Epithelial cell of prostate (primary cell): ENCODE data around the gene ZBTB22.

Source experiments
- DNase-seq: peaks from one replicate; pipeline ENCODE4 v3.0.0-alpha.2; 2011; ENCODE audit warnings: low read depth, low spot score
- H3K27ac ChIP-seq: fragments of 450-650 bp; 2 replicates; pipeline ENCODE4 v1.5.1; 2017; ENCODE audit warnings: mild to moderate bottlenecking

Gene ZBTB22

GRCh38 chr6:33330736-33331135 lies 13.2 kb upstream of the ZBTB22 start:
- H3K27ac ChIP-seq, result no peak overlapping the region
- DNase-seq, result no peak

GRCh38 chr6:33329058-33329457 lies 11.5 kb upstream of the ZBTB22 start:
- no peak for DNase-seq
- H3K27ac ChIP-seq, result no peak overlapping the region

DNA sequence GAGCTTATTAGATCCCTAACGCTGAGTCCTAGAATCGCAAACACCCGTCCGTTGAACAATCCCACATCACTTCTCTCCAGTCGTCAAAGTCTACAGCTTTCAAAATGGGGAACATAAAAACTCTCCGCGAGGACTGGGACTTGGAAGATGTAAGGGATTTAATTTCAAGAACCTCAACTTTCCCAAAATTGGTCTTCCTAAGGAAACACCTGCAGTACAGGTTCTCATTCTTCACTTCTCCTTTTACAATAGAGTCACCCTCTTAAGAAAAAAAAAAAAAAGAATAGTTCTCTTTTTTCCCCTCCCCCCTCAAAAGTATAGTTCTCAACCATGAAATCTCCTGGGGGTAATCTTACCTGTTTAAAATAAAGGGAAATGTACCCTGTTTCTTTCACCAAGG lies 6.6 kb upstream of the ZBTB22 start:
- no peak for DNase-seq
- H3K27ac ChIP-seq, result no peak overlapping the region

- no peak for DNase-seq
- peak overlapping the region; percentile 82 for H3K27ac ChIP-seq
These were observed 6.0 kb upstream of the ZBTB22 start for GRCh38 chr6:33323623-33323948.

DNA sequence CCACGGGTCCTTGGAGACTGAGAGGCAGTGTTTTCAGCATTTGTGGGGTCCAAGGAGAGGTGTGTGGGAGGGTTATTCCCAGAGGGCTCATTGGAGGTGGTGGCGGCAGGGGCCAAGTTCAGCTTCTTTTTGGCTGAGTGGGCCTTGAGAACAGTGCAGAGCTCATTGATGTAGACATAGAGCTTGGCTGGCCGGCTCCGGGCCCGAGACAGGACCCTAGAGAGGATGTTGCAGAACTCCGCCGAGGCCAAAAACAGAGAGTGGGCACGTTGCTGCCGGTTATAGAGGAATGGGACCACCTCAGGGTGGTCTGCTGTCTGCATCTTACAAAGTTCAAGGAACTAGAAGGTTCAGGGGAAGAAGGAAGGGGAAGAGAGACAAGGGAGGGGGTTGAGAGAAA lies 3.7 kb upstream of the ZBTB22 start:
- no peak for DNase-seq
- H3K27ac ChIP-seq, result peak overlapping the region; percentile 82

DNA sequence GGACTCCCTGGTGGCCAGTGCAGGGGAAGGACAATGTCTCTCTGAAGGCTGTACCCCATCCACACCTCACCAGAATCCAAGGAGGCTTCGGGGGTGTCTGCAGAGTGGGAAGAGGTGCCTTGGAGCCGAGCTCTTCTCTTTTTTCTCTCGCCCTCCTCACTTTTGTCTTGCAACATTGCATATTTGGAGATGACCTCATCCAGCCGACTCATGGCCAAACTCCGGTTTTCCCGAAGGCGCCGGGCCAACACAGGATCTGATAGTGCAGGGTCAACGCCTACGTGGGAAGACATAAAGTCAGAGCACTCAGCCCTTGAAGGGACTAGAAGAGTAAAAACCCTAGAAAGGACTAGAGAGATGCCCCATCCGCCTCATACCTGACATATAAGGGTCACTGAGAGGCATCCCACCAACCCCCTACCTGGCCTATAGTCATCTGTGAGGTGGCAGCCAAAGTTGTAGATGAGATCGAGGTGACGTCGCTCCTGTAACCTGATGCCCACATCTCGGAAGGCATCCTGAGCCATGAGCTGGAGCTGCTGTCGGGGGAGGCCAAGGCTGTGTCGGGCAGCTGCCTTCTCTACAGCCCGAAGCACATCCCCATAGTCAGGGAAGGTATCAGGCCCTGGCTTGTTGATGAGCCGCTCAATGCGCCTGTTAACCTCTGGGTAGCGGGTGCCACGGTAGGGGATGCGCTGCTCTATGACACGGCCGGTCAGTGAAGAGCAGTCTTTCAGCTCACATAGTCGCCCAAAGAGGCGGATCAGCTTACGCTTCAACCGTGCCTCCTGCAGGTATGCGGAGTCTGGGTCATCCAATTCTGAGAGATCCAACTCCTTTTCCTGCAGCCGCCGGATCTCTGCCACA lies 3.0 kb upstream of the ZBTB22 start:
- H3K27ac ChIP-seq, result peak overlapping the region; percentile 82
- no peak for DNase-seq

- H3K27ac ChIP-seq, result peak overlapping the region; percentile 82
These were observed 2.4 kb upstream of the ZBTB22 start for GRCh38 chr6:33319939-33320314.

GRCh38 chr6:33318426-33319073 lies 1.0 kb upstream of the ZBTB22 start:
- peak overlapping the region; percentile 75 for H3K27ac ChIP-seq
- DNase-seq, result no peak

More at GRCh38 chr6:33319939-33320314, 2.4 kb upstream of the ZBTB22 start:
- no peak for DNase-seq

GRCh38 chr6:33317419-33317668 lies 200 bp downstream of the ZBTB22 start:
- DNase-seq, result no peak
- H3K27ac ChIP-seq, result peak overlapping the region; percentile 75

DNA sequence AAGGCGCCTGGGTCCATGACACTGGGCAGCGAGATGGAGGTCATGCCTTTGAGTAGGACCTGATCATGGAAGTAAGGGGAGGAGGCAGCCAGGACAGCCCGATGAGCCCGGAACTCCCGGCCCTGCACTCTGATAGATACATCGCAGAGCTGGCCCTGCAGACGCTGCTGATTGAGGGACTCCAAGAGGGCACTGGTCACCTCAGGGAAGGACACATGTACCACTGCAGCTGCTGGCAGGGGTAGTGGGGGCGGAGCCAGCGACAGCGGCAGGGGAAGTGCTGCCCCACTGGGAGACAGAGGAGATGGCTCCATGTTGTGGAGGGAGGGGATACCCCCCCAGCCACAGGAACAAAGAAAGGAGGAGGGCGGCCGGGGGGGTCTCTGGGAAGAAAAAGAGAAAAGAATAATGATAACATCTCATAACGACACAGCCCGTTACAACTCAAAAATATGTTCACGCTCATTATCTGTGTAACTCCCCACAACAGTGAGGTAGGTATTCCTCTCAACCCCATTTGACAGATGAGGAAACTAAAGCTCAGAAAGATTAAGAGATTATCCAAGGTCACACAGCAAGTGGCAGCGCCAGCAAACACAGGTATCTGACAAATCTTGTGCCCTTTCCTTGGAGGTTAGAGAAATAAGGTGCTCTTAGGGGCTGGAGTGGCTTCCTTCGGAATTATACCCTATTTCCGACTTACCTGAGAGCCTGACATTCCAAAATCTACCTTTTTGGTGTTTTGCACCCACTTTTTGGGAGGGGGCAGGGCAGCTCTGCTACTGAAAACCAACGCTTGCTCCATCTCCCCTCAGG lies 733 bp downstream of the ZBTB22 start:
- peak overlapping the region; percentile 75 for H3K27ac ChIP-seq
- no peak for DNase-seq

DNA sequence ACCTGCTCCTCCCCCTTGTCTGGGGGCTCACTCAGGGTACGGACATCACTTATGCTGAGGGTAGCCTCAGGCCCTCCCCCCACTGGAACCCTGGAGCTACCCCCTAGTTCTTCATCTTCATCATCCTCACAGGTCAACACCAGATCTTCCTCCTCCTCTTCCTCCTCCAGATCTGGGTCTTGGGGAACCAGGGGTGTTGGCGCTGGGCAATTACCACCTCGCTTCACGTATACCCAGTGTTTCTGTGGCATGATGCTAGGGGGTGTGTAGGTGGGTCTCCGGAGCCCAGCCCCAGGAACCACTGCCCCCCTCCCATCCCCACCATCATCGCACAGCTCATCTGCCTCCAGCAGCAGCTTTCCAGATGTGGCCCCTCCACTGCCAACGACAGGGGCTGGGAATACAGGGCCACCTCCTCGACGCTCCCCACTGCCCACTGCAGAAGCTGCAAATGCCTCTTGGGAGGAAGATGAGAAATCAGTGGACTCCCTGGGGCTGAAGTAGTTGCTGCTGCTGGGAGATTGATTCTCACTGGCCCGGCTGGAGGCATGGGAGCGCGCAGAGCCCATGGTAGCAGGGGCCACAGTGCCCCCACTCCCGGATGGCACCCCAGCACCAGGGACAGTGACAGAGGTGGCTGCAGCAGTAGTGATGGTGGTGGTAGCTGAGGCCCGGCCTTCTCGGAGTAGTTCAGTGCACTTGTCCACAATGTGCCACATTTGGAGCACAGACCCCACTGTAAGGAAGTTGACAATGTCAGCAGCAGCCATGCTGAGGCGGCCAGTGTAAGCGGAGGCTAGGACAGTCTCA lies 1.5 kb downstream of the ZBTB22 start:
- no peak overlapping the region for H3K27ac ChIP-seq
- DNase-seq, result no peak

DNA sequence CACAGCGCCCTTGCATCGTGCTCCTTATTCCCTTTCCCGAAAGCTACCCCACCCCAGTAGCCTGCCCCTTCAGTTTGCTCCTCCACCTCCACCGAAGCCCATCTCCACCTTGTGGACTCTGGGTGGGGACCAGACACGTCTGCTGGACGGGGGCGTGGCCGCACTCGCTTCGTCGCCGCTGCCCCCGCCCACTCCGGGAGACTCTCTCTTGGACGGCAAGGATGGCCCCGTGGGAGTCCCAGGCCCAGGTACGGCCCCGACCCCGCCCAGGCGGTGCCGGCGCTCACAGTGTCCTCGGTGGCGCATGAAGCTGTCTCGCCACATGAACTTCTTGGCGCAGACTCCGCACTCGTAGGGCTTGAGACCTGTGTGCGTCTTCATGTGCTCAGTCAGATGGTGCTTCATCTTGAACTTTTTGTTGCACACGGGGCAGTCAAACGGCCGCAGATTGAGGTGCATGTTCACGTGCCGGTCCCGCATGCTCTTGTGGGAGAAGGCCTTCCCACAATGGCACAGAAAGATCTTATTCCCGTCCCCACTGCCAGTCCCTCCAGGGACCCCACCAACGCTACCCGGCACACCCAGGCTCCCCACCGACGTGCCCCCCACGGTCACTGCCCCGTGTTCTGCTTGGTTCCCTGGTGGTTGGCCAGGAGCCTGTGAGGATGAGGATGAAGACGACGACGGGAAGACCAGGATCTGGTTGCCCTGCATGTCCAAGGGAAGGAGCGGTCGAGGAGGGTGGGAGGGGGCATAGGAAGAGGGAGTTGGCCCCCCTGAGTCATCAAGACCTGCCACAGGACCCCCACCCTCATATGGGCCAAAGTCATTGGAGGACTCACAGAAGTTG lies 2.4 kb downstream of the ZBTB22 start:
- H3K27ac ChIP-seq, result peak overlapping the region; percentile 89
- no peak for DNase-seq

DNA sequence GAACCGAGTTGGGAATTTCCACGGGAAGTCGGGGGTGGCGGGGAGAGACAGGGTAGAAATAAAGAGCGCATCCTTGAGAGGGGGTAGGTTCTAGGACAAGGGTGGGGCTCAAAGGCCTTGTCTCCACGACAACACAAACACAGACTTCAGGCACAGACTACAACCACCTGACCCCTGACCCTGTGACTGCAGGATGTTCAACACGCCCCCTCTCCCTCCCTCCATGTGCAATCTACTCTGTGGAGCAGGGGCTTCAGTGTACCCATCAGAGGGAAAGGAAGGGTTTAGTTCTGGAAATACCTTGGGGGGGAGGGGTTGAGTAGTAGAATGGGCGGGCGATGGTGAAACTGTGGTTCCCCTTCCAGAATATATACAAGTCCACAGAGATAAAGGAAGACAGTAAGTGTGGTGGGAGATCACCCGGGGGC lies 3.0 kb downstream of the ZBTB22 start:
- peak overlapping the region; percentile 89 for H3K27ac ChIP-seq
- no peak for DNase-seq

GRCh38 chr6:33313709-33314514 lies 3.6 kb downstream of the ZBTB22 start, which contains the start of gene TAPBP:
TAPBP (minus strand) TSS chr6:33314078; CDS start chr6:33314041, 37 bp downstream.
- DNase-seq, result no peak
- H3K27ac ChIP-seq, result peak within 1 kb of the TSS; percentile 89

GRCh38 chr6:33313105-33313708 lies 4.3 kb downstream of the ZBTB22 start:
- DNase-seq, result no peak
- peak overlapping the region; percentile 89 for H3K27ac ChIP-seq

GRCh38 chr6:33312361-33313104 lies 5.0 kb downstream of the ZBTB22 start:
- peak overlapping the region; percentile 89 for H3K27ac ChIP-seq
- DNase-seq, result no peak

DNA sequence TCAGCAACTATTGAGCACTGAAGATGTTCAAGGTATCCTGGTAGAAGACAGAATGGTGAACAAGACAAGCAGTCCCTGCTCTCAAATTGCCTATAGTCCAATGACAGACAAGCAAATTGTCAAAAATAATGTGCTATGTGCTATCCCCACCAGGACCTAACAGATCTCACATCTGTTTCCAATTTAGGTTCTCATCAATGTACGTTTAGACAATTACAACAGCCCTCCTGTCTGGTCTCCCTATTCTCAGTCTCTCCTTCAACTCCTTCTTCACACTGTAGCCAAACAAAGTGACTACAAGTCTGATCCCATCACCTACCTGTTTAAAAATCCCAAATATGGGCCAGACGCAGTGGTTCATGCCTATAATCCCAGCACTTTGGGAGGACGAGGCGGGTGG lies 11.2 kb downstream of the ZBTB22 start:
- no peak for DNase-seq
- H3K27ac ChIP-seq, result no peak overlapping the region

GRCh38 chr6:33305052-33305451 lies 12.5 kb downstream of the ZBTB22 start:
- no peak for DNase-seq
- H3K27ac ChIP-seq, result no peak overlapping the region
